Panc1 (cell line): Measurements from ENCODE around the gene PPM1G.

ENCODE experiments used
- POLR2AphosphoS5 ChIP-seq: IDR thresholded peaks from 2 replicates; pipeline ENCODE4 v1.6.1; 2012; ENCODE audit warnings: mild to moderate bottlenecking, low read depth, low read length, moderate library complexity
- TF ChIP-seq, protein P1 (sequence below): fragments of 450-650 bp; IDR thresholded peaks from 2 replicates; pipeline ENCODE4 v1.5.1; 2017; ENCODE audit warnings: mild to moderate bottlenecking

DNA sequence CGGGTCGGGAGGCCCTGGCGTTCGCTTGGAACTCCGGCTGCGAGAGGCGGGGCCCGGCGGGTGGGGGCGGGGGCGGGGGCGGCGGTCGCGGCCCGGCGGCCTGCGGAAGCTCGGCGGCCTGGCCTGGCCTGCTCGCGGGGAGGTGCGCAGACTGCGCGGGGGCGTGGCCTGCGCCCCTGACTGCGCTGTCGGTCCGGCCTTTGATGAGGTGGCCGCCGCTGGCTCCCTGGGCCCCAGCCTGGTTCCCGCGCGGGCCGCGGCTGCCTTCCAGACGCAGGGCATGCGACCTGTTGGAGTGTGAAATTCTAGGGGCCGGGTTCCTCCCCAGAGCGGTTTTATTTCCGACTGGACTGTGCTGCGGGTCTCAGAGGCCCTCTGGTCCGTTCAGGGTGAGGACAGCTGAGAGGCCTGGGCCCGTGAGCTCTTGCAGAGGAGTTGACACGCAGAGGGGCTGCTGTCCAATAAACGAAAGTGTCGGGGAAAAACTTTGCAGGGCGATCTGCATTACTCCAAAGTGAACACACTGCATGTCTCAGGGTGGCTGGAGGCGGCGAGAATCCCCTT is 19.7 kb upstream of the PPM1G start:
- TF ChIP-seq, protein P1, sequence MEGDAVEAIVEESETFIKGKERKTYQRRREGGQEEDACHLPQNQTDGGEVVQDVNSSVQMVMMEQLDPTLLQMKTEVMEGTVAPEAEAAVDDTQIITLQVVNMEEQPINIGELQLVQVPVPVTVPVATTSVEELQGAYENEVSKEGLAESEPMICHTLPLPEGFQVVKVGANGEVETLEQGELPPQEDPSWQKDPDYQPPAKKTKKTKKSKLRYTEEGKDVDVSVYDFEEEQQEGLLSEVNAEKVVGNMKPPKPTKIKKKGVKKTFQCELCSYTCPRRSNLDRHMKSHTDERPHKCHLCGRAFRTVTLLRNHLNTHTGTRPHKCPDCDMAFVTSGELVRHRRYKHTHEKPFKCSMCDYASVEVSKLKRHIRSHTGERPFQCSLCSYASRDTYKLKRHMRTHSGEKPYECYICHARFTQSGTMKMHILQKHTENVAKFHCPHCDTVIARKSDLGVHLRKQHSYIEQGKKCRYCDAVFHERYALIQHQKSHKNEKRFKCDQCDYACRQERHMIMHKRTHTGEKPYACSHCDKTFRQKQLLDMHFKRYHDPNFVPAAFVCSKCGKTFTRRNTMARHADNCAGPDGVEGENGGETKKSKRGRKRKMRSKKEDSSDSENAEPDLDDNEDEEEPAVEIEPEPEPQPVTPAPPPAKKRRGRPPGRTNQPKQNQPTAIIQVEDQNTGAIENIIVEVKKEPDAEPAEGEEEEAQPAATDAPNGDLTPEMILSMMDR, result no peak
- no peak for TF ChIP-seq POLR2AphosphoS5
